ENCODE results near the gene CCDC157.

- TF ChIP-seq EP300 (IDR thresholded peaks at IDR 0.05), result no peak
- no peak for TF ChIP-seq CTCF (IDR thresholded peaks at IDR 0.05)
These were observed 36.5 kb downstream of the CCDC157 start for GRCh38 chr22:30393322-30393680.
